ENCODE data around the gene ASCL1. TPM values are rescaled to one million over a fixed set of nuclear protein-coding genes. Genes with fewer than 3 reads are reported as not detected.

Gene ASCL1
- total and polyA plus RNA-seq, 5 donors = not detected

GRCh38 chr12:102963796-102964195 is 6.3 kb downstream of the ASCL1 start:
- Histone ChIP-seq H3K9me3 (ENCODE audit: control insufficient read depth, low read length) (no peaks in the 10 kb centered on the region), H3K4me1 (ENCODE audit: control insufficient read depth, insufficient read depth, low read length) (no peaks in the 10 kb centered on the region), H3K27me3 (ENCODE audit: control insufficient read depth, insufficient read depth) (peaks cover 4% of the 10 kb centered on the region), H3K27ac (ENCODE audit: low read length) (no peak overlapping the region), H3K4me3 (ENCODE audit: low read length) (no peak overlapping the region)
- 42% methylated on average over 4 of the region's 4 CpGs for WGBS
- DNase-seq = no peak
- intact Hi-C loops (cut with DNase I) = no loop called here
- ATAC-seq = no peak

- WGBS = 2% methylated on average over 21 of the region's 21 CpGs
- intact Hi-C loops (cut with DNase I) = no loop called here
- Histone ChIP-seq H3K4me3 (ENCODE audit: low read length) (no peak overlapping the region), H3K27me3 (ENCODE audit: control insufficient read depth, insufficient read depth) (peaks cover 4% of the 10 kb centered on the region), H3K4me1 (ENCODE audit: control insufficient read depth, insufficient read depth, low read length) (no peaks in the 10 kb centered on the region), H3K27ac (ENCODE audit: low read length) (no peak overlapping the region), H3K9me3 (ENCODE audit: control insufficient read depth, low read length) (no peaks in the 10 kb centered on the region)
- no peak for DNase-seq
- no peak for ATAC-seq
Observed at GRCh38 chr12:102964872-102965271, 7.4 kb downstream of the ASCL1 start.

GRCh38 chr12:102965281-102966155 is 8.0 kb downstream of the ASCL1 start:
- Histone ChIP-seq H3K4me1 (ENCODE audit: control insufficient read depth, insufficient read depth, low read length) (no peaks in the 10 kb centered on the region), H3K9me3 (ENCODE audit: control insufficient read depth, low read length) (no peaks in the 10 kb centered on the region), H3K4me3 (ENCODE audit: low read length) (peak overlapping the region; percentile 9), H3K27ac (ENCODE audit: low read length) (no peak overlapping the region), H3K27me3 (ENCODE audit: control insufficient read depth, insufficient read depth) (peaks cover 4% of the 10 kb centered on the region)
- 2% methylated on average over 38 of the region's 38 CpGs for WGBS
- DNase-seq (peak in 1 of 3 donors; percentile 37), ATAC-seq (no peak)
- intact Hi-C loops (cut with DNase I) = no loop called here

GRCh38 chr12:102966200-102966863 is 8.9 kb downstream of the ASCL1 start:
- intact Hi-C loops (cut with DNase I) = no loop called here
- ATAC-seq = no peak

GRCh38 chr12:102970780-102971179 is 13.3 kb downstream of the ASCL1 start:
- intact Hi-C loops (cut with DNase I) = no loop called here
- 17% methylated on average over 4 of the region's 4 CpGs for WGBS
- ATAC-seq = no peak
- Histone ChIP-seq H3K4me3 (ENCODE audit: low read length) (no peak overlapping the region), H3K9me3 (ENCODE audit: control insufficient read depth, low read length) (no peaks in the 10 kb centered on the region), H3K27ac (ENCODE audit: low read length) (no peak overlapping the region), H3K27me3 (ENCODE audit: control insufficient read depth, insufficient read depth) (no peaks in the 10 kb centered on the region), H3K4me1 (ENCODE audit: control insufficient read depth, insufficient read depth, low read length) (no peaks in the 10 kb centered on the region)
- no peak for DNase-seq

More at GRCh38 chr12:102966200-102966863, 8.9 kb downstream of the ASCL1 start:
- Histone ChIP-seq H3K27ac (ENCODE audit: low read length) (no peak overlapping the region), H3K4me1 (ENCODE audit: control insufficient read depth, insufficient read depth, low read length) (no peaks in the 10 kb centered on the region), H3K9me3 (ENCODE audit: control insufficient read depth, low read length) (no peaks in the 10 kb centered on the region), H3K4me3 (ENCODE audit: low read length) (no peak overlapping the region), H3K27me3 (ENCODE audit: control insufficient read depth, insufficient read depth) (peaks cover 4% of the 10 kb centered on the region)
- WGBS = 27% methylated on average over 12 of the region's 12 CpGs
- DNase-seq = no peak

- no peak for DNase-seq
- Histone ChIP-seq H3K9me3 (ENCODE audit: control insufficient read depth, low read length) (no peaks in the 10 kb centered on the region), H3K4me3 (ENCODE audit: low read length) (no peak overlapping the region), H3K27me3 (ENCODE audit: control insufficient read depth, insufficient read depth) (no peaks in the 10 kb centered on the region), H3K4me1 (ENCODE audit: control insufficient read depth, insufficient read depth, low read length) (no peaks in the 10 kb centered on the region), H3K27ac (ENCODE audit: low read length) (no peak overlapping the region)
- intact Hi-C loops (cut with DNase I) = no loop called here
- no peak for ATAC-seq
- 78% methylated on average over 3 of the region's 3 CpGs for WGBS
Observed at GRCh38 chr12:102971227-102971626, 13.8 kb downstream of the ASCL1 start.

- intact Hi-C loops (cut with DNase I) = no loop called here
- Histone ChIP-seq H3K4me1 (ENCODE audit: control insufficient read depth, insufficient read depth, low read length) (no peaks in the 10 kb centered on the region), H3K27me3 (ENCODE audit: control insufficient read depth, insufficient read depth) (no peaks in the 10 kb centered on the region), H3K9me3 (ENCODE audit: control insufficient read depth, low read length) (no peaks in the 10 kb centered on the region), H3K4me3 (ENCODE audit: low read length) (no peak overlapping the region), H3K27ac (ENCODE audit: low read length) (no peak overlapping the region)
- ATAC-seq = no peak
- no peak for DNase-seq
Observed at GRCh38 chr12:102973583-102973982, 16.1 kb downstream of the ASCL1 start.

GRCh38 chr12:102976609-102977280 is 19.3 kb downstream of the ASCL1 start:
- intact Hi-C loops (cut with DNase I) = no loop called here
- no peaks in the 10 kb centered on the region for H3K27me3 ChIP-seq (ENCODE audit: control insufficient read depth, insufficient read depth)
- no peak overlapping the region for H3K4me3 ChIP-seq (ENCODE audit: low read length)
- DNase-seq (no peak), ATAC-seq (no peak)
- WGBS = 47% methylated on average over 5 of the region's 5 CpGs
- H3K9me3 ChIP-seq (ENCODE audit: control insufficient read depth, low read length) = no peaks in the 10 kb centered on the region
- H3K4me1 ChIP-seq (ENCODE audit: control insufficient read depth, insufficient read depth, low read length) = no peaks in the 10 kb centered on the region
- H3K27ac ChIP-seq (ENCODE audit: low read length) = no peak overlapping the region

- no peak for DNase-seq
- 45% methylated on average over 16 of the region's 16 CpGs for WGBS
- ATAC-seq = no peak
- H3K4me1 ChIP-seq (ENCODE audit: control insufficient read depth, insufficient read depth, low read length) = no peaks in the 10 kb centered on the region
- intact Hi-C loops (cut with DNase I) = no loop called here
- H3K27ac ChIP-seq (ENCODE audit: low read length) = no peak overlapping the region
- no peaks in the 10 kb centered on the region for H3K9me3 ChIP-seq (ENCODE audit: control insufficient read depth, low read length)
- H3K4me3 ChIP-seq (ENCODE audit: low read length) = no peak overlapping the region
- no peaks in the 10 kb centered on the region for H3K27me3 ChIP-seq (ENCODE audit: control insufficient read depth, insufficient read depth)
Observed at GRCh38 chr12:102977945-102978706, 20.7 kb downstream of the ASCL1 start.

- 91% methylated on average over 1 of the region's 1 CpG for WGBS
- no peak for ATAC-seq
- Histone ChIP-seq H3K4me3 (ENCODE audit: low read length) (no peak overlapping the region), H3K9me3 (ENCODE audit: control insufficient read depth, low read length) (no peaks in the 10 kb centered on the region), H3K27me3 (ENCODE audit: control insufficient read depth, insufficient read depth) (no peaks in the 10 kb centered on the region), H3K4me1 (ENCODE audit: control insufficient read depth, insufficient read depth, low read length) (no peaks in the 10 kb centered on the region), H3K27ac (ENCODE audit: low read length) (no peak overlapping the region)
- intact Hi-C loops (cut with DNase I) = no loop called here
- DNase-seq = no peak
Observed at GRCh38 chr12:102980350-102980749, 22.9 kb downstream of the ASCL1 start.
